NCI-H510A treated with DMSO at 0.1 percent for 48 hours (cell line): ENCODE data around the gene KCNC2.

Source experiments
- DNase-seq: peaks from one replicate; lab custom pipeline; 2025; lab: John Stamatoyannopoulos, UW

Gene KCNC2

DNA sequence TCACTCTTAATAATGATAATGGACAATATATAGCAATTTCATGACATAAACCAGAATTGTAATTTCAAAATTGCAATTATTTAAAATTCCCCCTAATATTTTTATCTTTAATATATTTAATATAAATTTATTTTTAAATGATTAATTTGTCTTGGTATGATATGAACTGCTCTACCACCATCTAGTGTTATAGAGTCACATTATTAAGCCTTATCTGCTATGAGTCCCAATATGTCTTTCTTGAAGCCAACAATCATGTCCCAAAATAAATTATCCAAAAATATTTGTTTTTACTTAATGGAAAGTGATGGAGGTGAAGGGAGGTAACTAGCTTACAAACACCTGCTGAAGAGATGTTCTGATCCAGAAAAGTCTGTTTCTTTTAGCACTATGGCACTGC, 151.4 kb downstream of the KCNC2 start:
- no peak for DNase-seq

DNA sequence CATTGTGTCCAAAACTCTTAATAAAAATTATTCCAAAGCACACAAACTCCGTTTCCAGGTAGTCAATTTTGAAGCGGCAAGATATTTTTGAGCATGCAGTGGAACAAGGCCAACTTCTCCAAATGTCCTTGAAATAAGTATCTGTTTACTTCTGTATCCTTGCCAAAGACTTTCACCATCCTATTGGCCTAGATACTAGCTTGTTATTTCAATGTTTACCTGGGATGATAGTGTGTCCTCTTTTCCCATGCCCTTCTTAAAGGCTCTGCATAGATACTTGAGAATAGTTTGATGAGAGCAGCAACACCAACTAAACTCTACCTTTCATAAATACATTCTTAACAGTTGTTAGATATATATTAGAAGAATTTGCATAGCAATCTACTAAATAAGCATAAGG, 160.9 kb downstream of the KCNC2 start:
- no peak for DNase-seq

DNA sequence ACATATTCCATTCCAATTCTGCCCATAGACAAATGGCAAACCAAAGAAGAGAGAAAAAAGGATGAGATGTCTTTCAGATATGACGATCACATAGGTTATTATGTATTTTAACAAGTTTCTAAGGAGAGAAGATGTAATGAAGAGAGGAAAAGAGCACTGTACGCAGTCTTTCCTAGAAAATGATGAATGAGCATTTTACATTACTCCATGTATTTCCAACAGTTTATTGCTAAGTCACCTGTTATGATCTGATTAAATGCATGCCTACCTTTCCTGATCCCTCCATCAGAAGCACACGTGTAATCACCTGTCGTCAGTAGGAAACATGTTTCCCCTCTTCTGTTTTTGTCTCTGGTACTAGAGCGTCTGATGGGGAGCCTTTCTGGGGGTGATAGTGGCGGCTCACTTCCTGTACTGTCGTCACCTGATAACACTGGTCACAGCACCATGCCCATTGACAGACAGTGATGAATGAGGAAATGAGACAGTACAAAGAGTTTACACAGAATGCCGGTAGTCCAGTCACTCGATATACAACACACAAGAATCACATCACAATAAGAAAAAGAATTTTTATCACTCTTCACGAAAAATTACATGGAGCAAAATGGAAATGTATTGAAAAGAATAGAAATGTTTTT, 161.6 kb downstream of the KCNC2 start:
- DNase-seq: no peak

DNA sequence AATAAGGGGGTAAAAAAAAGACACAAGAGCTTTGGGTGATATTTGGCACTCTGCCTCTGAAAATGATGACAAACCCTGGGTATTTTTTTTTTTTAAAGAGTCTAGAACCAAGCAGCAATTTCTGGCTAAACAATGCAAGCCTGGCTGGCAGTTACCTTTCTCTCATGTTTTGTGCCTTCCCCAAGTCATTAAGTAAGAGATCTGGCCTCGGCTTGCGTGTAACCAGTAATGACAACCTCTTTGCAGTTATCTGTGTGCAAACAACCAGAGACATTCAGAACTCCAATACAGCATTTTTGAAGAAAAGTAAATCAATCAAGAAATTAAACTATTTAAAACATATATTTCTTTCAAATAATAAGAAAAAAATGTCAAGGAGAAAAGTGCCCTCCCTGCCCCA, 167.5 kb downstream of the KCNC2 start:
- DNase-seq: no peak

DNA sequence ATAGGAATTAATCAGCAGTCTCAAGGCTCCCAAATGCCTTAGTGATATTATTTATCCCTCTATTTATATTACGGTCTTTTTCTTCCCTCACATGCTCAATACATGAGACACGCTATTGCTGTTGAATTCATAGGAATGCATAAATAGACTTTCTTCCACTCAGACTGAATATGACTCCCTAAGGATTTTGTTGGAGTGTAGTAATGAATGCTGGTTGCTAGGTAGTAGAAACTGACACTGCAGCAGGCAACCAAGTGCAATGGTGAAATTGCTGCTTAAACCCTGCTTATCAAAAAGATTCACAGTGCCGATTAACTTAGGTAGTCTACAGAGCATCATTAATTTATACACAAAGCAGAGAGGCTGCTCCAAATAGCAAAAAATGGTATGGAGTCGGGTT, 168.2 kb downstream of the KCNC2 start:
- no peak for DNase-seq

DNA sequence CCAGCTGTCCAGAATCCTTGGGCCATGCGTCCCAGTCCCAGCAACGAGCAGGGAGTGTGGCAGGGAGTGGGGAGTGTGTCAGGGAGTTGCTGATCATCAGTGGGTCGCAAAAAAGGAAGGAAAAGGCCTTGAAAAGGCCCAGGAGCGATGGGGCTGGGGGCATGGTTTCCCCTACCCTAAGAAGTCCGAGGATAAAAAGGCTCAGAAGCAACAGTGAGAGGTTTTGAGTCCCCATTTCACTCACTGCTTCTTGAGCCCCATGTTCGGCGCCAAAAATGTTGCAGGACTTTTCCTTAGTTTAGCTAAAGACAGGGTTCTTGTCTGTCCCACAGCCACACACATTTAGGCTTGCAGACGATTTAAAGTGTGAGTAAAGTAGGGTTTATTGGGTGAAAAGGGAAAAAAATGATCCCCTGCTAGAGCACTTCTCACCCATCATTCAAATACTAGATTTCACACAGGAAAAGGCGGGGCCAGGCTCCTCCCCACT, 189.5 kb downstream of the KCNC2 start:
- no peak for DNase-seq

DNA sequence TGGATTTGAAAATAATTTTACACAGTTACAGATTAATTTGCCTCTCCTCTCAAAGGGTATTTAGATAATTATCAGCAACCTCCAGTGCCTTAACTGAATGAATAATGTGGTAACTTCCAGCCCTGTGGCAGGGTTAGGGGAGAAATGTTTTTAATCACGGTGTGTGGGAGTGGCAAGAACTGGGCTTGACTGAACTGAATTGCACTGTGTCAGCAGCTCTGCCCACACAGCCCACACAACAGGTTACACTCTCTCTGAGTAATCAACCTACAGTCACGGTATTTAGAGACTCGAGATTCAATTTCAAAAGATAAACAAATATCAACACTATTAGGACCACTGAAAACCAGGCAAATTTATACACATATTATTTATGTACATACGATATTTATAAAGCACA, 198.5 kb downstream of the KCNC2 start:
- no peak for DNase-seq

DNA sequence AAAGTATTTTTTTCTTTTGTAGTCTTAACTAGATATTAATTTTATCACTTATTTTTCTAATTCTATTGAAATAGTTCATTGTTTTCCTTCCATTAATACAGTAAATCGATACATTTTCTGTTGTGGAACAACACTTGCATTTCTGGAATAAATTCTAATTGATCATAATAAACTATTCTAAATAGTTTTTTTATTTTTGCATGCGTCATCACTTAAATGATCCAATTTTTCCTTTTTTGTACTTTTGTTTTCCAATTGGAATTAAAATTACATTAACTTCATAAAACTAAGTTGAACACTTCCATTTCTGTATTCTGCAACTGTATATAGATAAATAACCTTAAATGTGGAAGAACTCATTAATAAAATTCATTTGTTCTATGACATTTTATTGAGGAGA, 202.5 kb downstream of the KCNC2 start:
- no peak for DNase-seq

DNA sequence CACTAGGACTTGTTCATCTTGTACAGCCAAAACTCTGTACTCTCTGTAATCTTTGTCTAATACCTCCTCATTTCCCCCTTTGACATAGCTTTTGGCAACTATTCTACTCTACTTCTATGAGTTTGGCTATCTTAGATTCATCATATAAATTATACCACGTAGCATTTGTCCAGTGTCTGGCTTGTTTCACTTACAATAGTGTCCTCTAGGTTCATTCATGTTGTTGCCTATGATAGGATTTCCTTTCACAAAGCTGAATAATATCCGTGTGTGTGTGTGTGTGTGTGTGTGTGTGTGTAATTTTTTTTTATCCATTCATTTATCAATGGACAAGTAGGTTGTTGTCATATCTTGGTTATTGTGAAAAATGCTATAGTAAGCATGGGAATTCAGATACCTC, 209.5 kb downstream of the KCNC2 start:
- DNase-seq: no peak

DNA sequence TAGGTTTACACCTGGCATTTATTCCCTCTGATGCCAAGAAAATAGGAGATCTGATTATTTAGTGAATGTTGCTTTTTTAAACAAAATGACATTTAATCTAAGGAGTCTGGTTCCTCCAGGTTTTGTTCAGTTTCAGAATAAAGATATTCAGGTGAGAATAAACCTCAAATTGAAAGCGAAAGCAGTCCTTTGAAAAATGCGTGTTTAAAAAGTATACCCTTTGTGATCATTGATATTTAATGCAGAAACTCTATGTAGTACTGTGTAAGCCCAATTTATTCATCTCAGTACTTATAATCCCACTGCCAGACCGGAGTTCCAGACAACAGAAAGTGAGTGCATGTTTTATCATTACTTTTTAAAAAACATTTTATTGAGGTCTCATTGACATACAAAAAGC, 210.2 kb downstream of the KCNC2 start:
- no peak for DNase-seq
